ENCODE measurements around the gene CLDN9. TPM values are rescaled to one million over a fixed set of nuclear protein-coding genes. Genes with fewer than 3 reads are reported as not detected.
A peak's percentile ranks its signal among the peaks of the same experiment; 100 is the strongest.

CLDN9 gene
- total RNA-seq, 1 donor from 2014 or later, result not detected

- no peaks in the 10 kb centered on the region for H3K9me3 Mint-ChIP-seq (ENCODE audit: unreplicated experiment)
- H3K36me3 Mint-ChIP-seq (ENCODE audit: unreplicated experiment), result no peaks in the 10 kb centered on the region
- DNase-seq (ENCODE audit: extremely low spot score, unreplicated experiment), result no peak
- H3K4me3 Mint-ChIP-seq (ENCODE audit: unreplicated experiment), result no peak overlapping the region
- H3K4me1 Mint-ChIP-seq (ENCODE audit: unreplicated experiment), result peaks cover 16% of the 10 kb centered on the region
- H3K27ac Mint-ChIP-seq (ENCODE audit: unreplicated experiment), result no peak overlapping the region
- no peak for TF ChIP-seq CTCF (IDR thresholded peaks at IDR 0.05)
- peaks cover 15% of the 10 kb centered on the region for H3K27me3 Mint-ChIP-seq (ENCODE audit: unreplicated experiment)
These were observed 1.4 kb downstream of the CLDN9 start for GRCh38 chr16:3013998-3014690.

GRCh38 chr16:3014971-3015370 lies 2.2 kb downstream of the CLDN9 start:
- TF ChIP-seq CTCF (IDR thresholded peaks at IDR 0.05), result no peak
- no peak for DNase-seq (ENCODE audit: extremely low spot score, unreplicated experiment)
- Mint-ChIP-seq H3K4me3 (ENCODE audit: unreplicated experiment) (no peak overlapping the region), H3K4me1 (ENCODE audit: unreplicated experiment) (peaks cover 21% of the 10 kb centered on the region), H3K27me3 (ENCODE audit: unreplicated experiment) (peaks cover 16% of the 10 kb centered on the region), H3K27ac (ENCODE audit: unreplicated experiment) (no peak overlapping the region), H3K9me3 (ENCODE audit: unreplicated experiment) (no peaks in the 10 kb centered on the region), H3K36me3 (ENCODE audit: unreplicated experiment) (no peaks in the 10 kb centered on the region)

- H3K36me3 Mint-ChIP-seq (ENCODE audit: unreplicated experiment), result no peaks in the 10 kb centered on the region
- TF ChIP-seq CTCF (IDR thresholded peaks at IDR 0.05), result no peak
- peaks cover 16% of the 10 kb centered on the region for H3K27me3 Mint-ChIP-seq (ENCODE audit: unreplicated experiment)
- peaks cover 22% of the 10 kb centered on the region for H3K4me1 Mint-ChIP-seq (ENCODE audit: unreplicated experiment)
- no peak for DNase-seq (ENCODE audit: extremely low spot score, unreplicated experiment)
- H3K27ac Mint-ChIP-seq (ENCODE audit: unreplicated experiment), result no peak overlapping the region
- H3K9me3 Mint-ChIP-seq (ENCODE audit: unreplicated experiment), result no peaks in the 10 kb centered on the region
- no peak overlapping the region for H3K4me3 Mint-ChIP-seq (ENCODE audit: unreplicated experiment)
These were observed 3.3 kb downstream of the CLDN9 start for GRCh38 chr16:3015865-3016521.

GRCh38 chr16:3017344-3017743 lies 4.6 kb downstream of the CLDN9 start:
- TF ChIP-seq CTCF (IDR thresholded peaks at IDR 0.05), result no peak
- H3K36me3 Mint-ChIP-seq (ENCODE audit: unreplicated experiment), result no peaks in the 10 kb centered on the region
- no peaks in the 10 kb centered on the region for H3K9me3 Mint-ChIP-seq (ENCODE audit: unreplicated experiment)
- no peak for DNase-seq (ENCODE audit: extremely low spot score, unreplicated experiment)
- H3K27me3 Mint-ChIP-seq (ENCODE audit: unreplicated experiment), result peaks cover 14% of the 10 kb centered on the region
- H3K4me1 Mint-ChIP-seq (ENCODE audit: unreplicated experiment), result peaks cover 33% of the 10 kb centered on the region
- no peak overlapping the region for H3K4me3 Mint-ChIP-seq (ENCODE audit: unreplicated experiment)
- H3K27ac Mint-ChIP-seq (ENCODE audit: unreplicated experiment), result no peak overlapping the region

- peaks cover 33% of the 10 kb centered on the region for H3K4me1 Mint-ChIP-seq (ENCODE audit: unreplicated experiment)
- TF ChIP-seq CTCF (IDR thresholded peaks at IDR 0.05), result peak; percentile 48
- H3K27ac Mint-ChIP-seq (ENCODE audit: unreplicated experiment), result no peak within 1 kb of the TSS
- no peak within 1 kb of the TSS for H3K4me3 Mint-ChIP-seq (ENCODE audit: unreplicated experiment)
- H3K36me3 Mint-ChIP-seq (ENCODE audit: unreplicated experiment), result no peaks in the 10 kb centered on the region
- H3K9me3 Mint-ChIP-seq (ENCODE audit: unreplicated experiment), result no peaks in the 10 kb centered on the region
- H3K27me3 Mint-ChIP-seq (ENCODE audit: unreplicated experiment), result peaks cover 8% of the 10 kb centered on the region
- DNase-seq (ENCODE audit: extremely low spot score, unreplicated experiment), result no peak
These were observed 5.2 kb downstream of the CLDN9 start, which contains the start of gene CLDN6 for GRCh38 chr16:3017794-3018506. TSS of gene CLDN6 (minus strand) at chr16:3018183. CDS start at chr16:3016021, 2,162 bp downstream.
